T-helper 2 cell treated with Interferon-gamma antibody and Interleukin-4, amounts not matched to agents 100 ng/mL and 5 ng/mL, for 36 hours (primary cell): Measurements from ENCODE around the gene MTCH2. TPM values are rescaled to one million over a fixed set of nuclear protein-coding genes. Genes with fewer than 3 reads are reported as not detected.

Experiments
- total RNA-seq: library from RNA; stranded (reverse); gene quantifications from 2 replicates; pipeline ENCODE4 v1.2.3, GENCODE V29; 2022

MTCH2 gene
- total RNA-seq, 1 donor from 2014 or later, result 104 TPM

Other genes with a start within 250 kb of the MTCH2 start
- gene SLC39A13, start 234.0 kb downstream of the MTCH2 start, total RNA-seq, result 20.2 and 20.6 TPM in 2 replicates
- gene PSMC3, start 216.1 kb downstream of the MTCH2 start, total RNA-seq, result 176 and 181 TPM in 2 replicates
- gene RAPSN, start 193.4 kb downstream of the MTCH2 start, total RNA-seq, result 0.93 and 1.1 TPM in 2 replicates
- 115 and 123 TPM in 2 replicates for gene CELF1, start 89.4 kb downstream of the MTCH2 start, total RNA-seq
- gene PTPMT1, start 77.0 kb downstream of the MTCH2 start, total RNA-seq, result 34.2 and 38.4 TPM in 2 replicates
- gene KBTBD4, start 63.6 kb downstream of the MTCH2 start, total RNA-seq, result 17.2 and 17.8 TPM in 2 replicates
- 111 and 127 TPM in 2 replicates for gene NDUFS3, start 63.5 kb downstream of the MTCH2 start, total RNA-seq
- 0.18 and 0.20 TPM in 2 replicates for gene FAM180B, start 55.9 kb downstream of the MTCH2 start, total RNA-seq
- 0.30 and 0.52 TPM in 2 replicates for gene C1QTNF4, start 48.1 kb downstream of the MTCH2 start, total RNA-seq
- 5.1 and 5.2 TPM in 2 replicates for gene AGBL2, start 72.8 kb upstream of the MTCH2 start, total RNA-seq
- 143 and 146 TPM in 2 replicates for gene FNBP4, start 124.8 kb upstream of the MTCH2 start, total RNA-seq
- 70.1 and 71.8 TPM in 2 replicates for gene NUP160, start 205.8 kb upstream of the MTCH2 start, total RNA-seq